ENCODE results near the gene CENPX.

The CENPX gene

GRCh38 chr17:82056729-82057621 is 34.3 kb upstream of the CENPX start:
- TF ChIP-seq FOXP2 (optimal IDR thresholded peaks at IDR 0.05; ENCODE audit: control extremely low read depth, extremely low read length, insufficient read depth) (no peak), POLR2AphosphoS5 (IDR thresholded peaks at IDR 0.05; ENCODE audit: borderline replicate concordance, low read depth, low read length) (peak; percentile 33; the same call in 1 of the 2 replicates), EZH2 (IDR thresholded peaks at IDR 0.05) (no peak)
- Histone ChIP-seq H3K36me3 (ENCODE audit: insufficient read depth, low read length) (peaks cover 53% of the 10 kb centered on the region; the same call in 1 of the 2 replicates), H3K4me3 (no peak overlapping the region), H3K27ac (no peak overlapping the region), H3K9me3 (ENCODE audit: low read depth, low read length) (no peaks in the 10 kb centered on the region), H3K9ac (ENCODE audit: insufficient read length) (no peak overlapping the region)
- DNase-seq (ENCODE audit: low read depth, low spot score): no peak

- Histone ChIP-seq H3K9ac (ENCODE audit: insufficient read length) (no peak overlapping the region), H3K9me3 (ENCODE audit: low read depth, low read length) (no peaks in the 10 kb centered on the region), H3K36me3 (ENCODE audit: insufficient read depth, low read length) (peaks cover 49% of the 10 kb centered on the region; the same call in 1 of the 2 replicates)
These were observed 33.5 kb upstream of the CENPX start for GRCh38 chr17:82055965-82056728.

GRCh38 chr17:82055023-82055964 is 32.6 kb upstream of the CENPX start:
- Histone ChIP-seq H3K36me3 (ENCODE audit: insufficient read depth, low read length) (peaks cover 40% of the 10 kb centered on the region; the same call in 1 of the 2 replicates), H3K9me3 (ENCODE audit: low read depth, low read length) (no peaks in the 10 kb centered on the region), H3K27ac (no peak overlapping the region), H3K9ac (ENCODE audit: insufficient read length) (no peak overlapping the region), H3K4me3 (no peak overlapping the region)
- no peak for DNase-seq (ENCODE audit: low read depth, low spot score)
- TF ChIP-seq EZH2 (IDR thresholded peaks at IDR 0.05) (no peak), FOXP2 (optimal IDR thresholded peaks at IDR 0.05; ENCODE audit: control extremely low read depth, extremely low read length, insufficient read depth) (no peak), POLR2AphosphoS5 (IDR thresholded peaks at IDR 0.05; ENCODE audit: borderline replicate concordance, low read depth, low read length) (no peak)

More at GRCh38 chr17:82055965-82056728, 33.5 kb upstream of the CENPX start:
- Histone ChIP-seq H3K27ac (no peak overlapping the region), H3K4me3 (no peak overlapping the region)
- TF ChIP-seq POLR2AphosphoS5 (IDR thresholded peaks at IDR 0.05; ENCODE audit: borderline replicate concordance, low read depth, low read length): no peak
- TF ChIP-seq FOXP2 (optimal IDR thresholded peaks at IDR 0.05; ENCODE audit: control extremely low read depth, extremely low read length, insufficient read depth): no peak
- no peak for TF ChIP-seq EZH2 (IDR thresholded peaks at IDR 0.05)
- no peak for DNase-seq (ENCODE audit: low read depth, low spot score)

- Histone ChIP-seq H3K36me3 (ENCODE audit: insufficient read depth, low read length) (peaks cover 32% of the 10 kb centered on the region; the same call in 1 of the 2 replicates), H3K27ac (no peak overlapping the region), H3K4me3 (no peak overlapping the region), H3K9me3 (ENCODE audit: low read depth, low read length) (no peaks in the 10 kb centered on the region), H3K9ac (ENCODE audit: insufficient read length) (no peak overlapping the region)
- TF ChIP-seq EZH2 (IDR thresholded peaks at IDR 0.05) (no peak), FOXP2 (optimal IDR thresholded peaks at IDR 0.05; ENCODE audit: control extremely low read depth, extremely low read length, insufficient read depth) (no peak), POLR2AphosphoS5 (IDR thresholded peaks at IDR 0.05; ENCODE audit: borderline replicate concordance, low read depth, low read length) (no peak)
- DNase-seq (ENCODE audit: low read depth, low spot score): no peak
These were observed 31.8 kb upstream of the CENPX start for GRCh38 chr17:82054351-82055022.

GRCh38 chr17:82053556-82054263 is 31.0 kb upstream of the CENPX start:
- H3K9me3 ChIP-seq (ENCODE audit: low read depth, low read length): no peaks in the 10 kb centered on the region
- TF ChIP-seq POLR2AphosphoS5 (IDR thresholded peaks at IDR 0.05; ENCODE audit: borderline replicate concordance, low read depth, low read length) (no peak), FOXP2 (optimal IDR thresholded peaks at IDR 0.05; ENCODE audit: control extremely low read depth, extremely low read length, insufficient read depth) (no peak), EZH2 (IDR thresholded peaks at IDR 0.05) (no peak)
- no peak overlapping the region for H3K27ac ChIP-seq
- no peak for DNase-seq (ENCODE audit: low read depth, low spot score)
- no peak overlapping the region for H3K4me3 ChIP-seq
- H3K9ac ChIP-seq (ENCODE audit: insufficient read length): no peak overlapping the region
- H3K36me3 ChIP-seq (ENCODE audit: insufficient read depth, low read length): peaks cover 32% of the 10 kb centered on the region; the same call in 1 of the 2 replicates

- Histone ChIP-seq H3K4me3 (peak overlapping the region; percentile 94), H3K36me3 (ENCODE audit: insufficient read depth, low read length) (peaks cover 31% of the 10 kb centered on the region; the same call in 1 of the 2 replicates), H3K9ac (ENCODE audit: insufficient read length) (peak overlapping the region; percentile 83), H3K27ac (no peak overlapping the region), H3K9me3 (ENCODE audit: low read depth, low read length) (no peaks in the 10 kb centered on the region)
- TF ChIP-seq EZH2 (IDR thresholded peaks at IDR 0.05): no peak
- no peak for TF ChIP-seq FOXP2 (optimal IDR thresholded peaks at IDR 0.05; ENCODE audit: control extremely low read depth, extremely low read length, insufficient read depth)
- TF ChIP-seq POLR2AphosphoS5 (IDR thresholded peaks at IDR 0.05; ENCODE audit: borderline replicate concordance, low read depth, low read length): no peak
- no peak for DNase-seq (ENCODE audit: low read depth, low spot score)
These were observed 30.5 kb upstream of the CENPX start for GRCh38 chr17:82053130-82053529.
